ENCODE measurements around the gene EFCAB9.

GRCh38 chr5:172188893-172189692 is 4.9 kb upstream of the EFCAB9 start:
- TF ChIP-seq REST (IDR thresholded peaks at IDR 0.05; ENCODE audit: low read depth, low read length) (no peak), CTCF (IDR thresholded peaks at IDR 0.05) (no peak), GATA2 (CRISPR knock-in tag; IDR thresholded peaks at IDR 0.05) (no peak), RCOR1 (IDR thresholded peaks at IDR 0.05; ENCODE audit: low read length) (no peak), SMC3 (IDR thresholded peaks at IDR 0.05; ENCODE audit: low read depth, low read length) (no peak)
